CD4-positive, alpha-beta T cell treated with Interleukin-10 for 1 hour (primary cell): ENCODE data around the gene TSC22D2.
"Not testable (repeated sequence)": the region's sequence is repeated elsewhere in the genome, so short reads cannot be mapped to it uniquely, and the experiment has no call there.

Experiments used
- DNase-seq: peaks from one replicate; pipeline ENCODE4 v3.0.0-alpha.2; 2020

TSC22D2 gene

GRCh38 chr3:150490277-150490986, 82.3 kb downstream of the TSC22D2 start:
- DNase-seq = no peak

- no peak for DNase-seq
Observed at GRCh38 chr3:150494411-150494977, 86.4 kb downstream of the TSC22D2 start.

GRCh38 chr3:150495149-150495548, 87.1 kb downstream of the TSC22D2 start:
- no peak for DNase-seq

GRCh38 chr3:150495563-150496168, 87.6 kb downstream of the TSC22D2 start:
- DNase-seq = peak; percentile 64

GRCh38 chr3:150497956-150498355, 89.9 kb downstream of the TSC22D2 start:
- DNase-seq = no peak

GRCh38 chr3:150500960-150501359, 92.9 kb downstream of the TSC22D2 start:
- not testable (repeated sequence) for DNase-seq

GRCh38 chr3:150503402-150504099, 95.5 kb downstream of the TSC22D2 start:
- no peak for DNase-seq

GRCh38 chr3:150504483-150504882, 96.4 kb downstream of the TSC22D2 start:
- no peak for DNase-seq

GRCh38 chr3:150508401-150508800, 100.3 kb downstream of the TSC22D2 start:
- DNase-seq = no peak

GRCh38 chr3:150509780-150510179, 101.7 kb downstream of the TSC22D2 start:
- no peak for DNase-seq

GRCh38 chr3:150511122-150511821, 103.2 kb downstream of the TSC22D2 start:
- no peak for DNase-seq

- DNase-seq = no peak
Observed at GRCh38 chr3:150515210-150515609, 107.1 kb downstream of the TSC22D2 start.
